Small intestine (tissue), 7 donors: Measurements from ENCODE around the gene PLXNA4. TPM values are rescaled to one million over a fixed set of nuclear protein-coding genes. Genes with fewer than 3 reads are reported as not detected.

Experiments
- DNase-seq, 2 donors: peaks; one replicate each; pipeline versions ENCODE4 v3.0.0 to v3.0.0-alpha.2; 2013
- FAIRE-seq: peaks from 2 replicates; lab custom pipeline; 2012; peaks lifted over from hg19 to GRCh38; lab: Jason Lieb, UNC
- H3K27ac ChIP-seq, 3 donors: one replicate each; pipeline ENCODE4 v1.5.1; 2013; ENCODE audit warnings: low read length in 2 of 3, mild to moderate bottlenecking in 2 of 3, control low read depth in 1 of 3, inconsistent platforms in 1 of 3, low read depth in 1 of 3, moderate library complexity in 1 of 3
- H3K27me3 ChIP-seq, 3 donors: one replicate each; pipeline ENCODE4 v1.6.1; 2013; ENCODE audit warnings: low read length in 3 of 3, inconsistent platforms in 1 of 3; ENCODE audit not compliant: control insufficient read depth in 3 of 3, insufficient read depth in 3 of 3
- H3K36me3 ChIP-seq, 3 donors: one replicate each; pipeline ENCODE4 v1.6.1; 2013; ENCODE audit warnings: low read length in 3 of 3, inconsistent platforms in 1 of 3, low read depth in 1 of 3, mild to moderate bottlenecking in 1 of 3, moderate library complexity in 1 of 3; ENCODE audit not compliant: control insufficient read depth in 3 of 3, insufficient read depth in 2 of 3
- H3K4me1 ChIP-seq, 3 donors: one replicate each; pipeline ENCODE4 v1.6.1; 2013; ENCODE audit warnings: low read length in 2 of 3, inconsistent platforms in 1 of 3, low read depth in 1 of 3, mild to moderate bottlenecking in 1 of 3, moderate library complexity in 1 of 3; ENCODE audit not compliant: control insufficient read depth in 3 of 3, insufficient read depth in 2 of 3
- H3K4me3 ChIP-seq, 3 donors: one replicate each; pipeline ENCODE4 v1.5.1; 2013; ENCODE audit warnings: low read length in 3 of 3, control low read depth in 1 of 3, inconsistent platforms in 1 of 3, low read depth in 1 of 3, mild to moderate bottlenecking in 1 of 3, moderate library complexity in 1 of 3
- H3K9me3 ChIP-seq, 2 donors: one replicate each; pipeline ENCODE4 v1.6.1; 2013; ENCODE audit warnings: low read depth in 1 of 2, low read length in 1 of 2; ENCODE audit not compliant: control insufficient read depth in 2 of 2, insufficient read depth in 1 of 2
- WGBS, 3 donors: extraction: QIAGEN DNeasy Blood & Tissue Kit; methylation state at CpG; one replicate each; pipeline ENCODE4 v1.1.7; 2013; 5-methylcytosine and 5-hydroxymethylcytosine counted together
- polyA plus RNA-seq, 4 donors: library from polyadenylated mRNA; stranded (reverse) in 3 of 4; unstranded in 1 of 4; fragments of 200-250 nt in 3 of 4; fragments of 120-200 nt in 1 of 4; gene quantifications; one replicate each; pipeline versions ENCODE4 v1.2.1 to v1.2.3, GENCODE V29; 2013
- donor health status: healthy with polysubstance abuse.
- donor health status: control.
- donor health status: control.
- donor health status: Bipolar disorder and iron deficiency.
- donor health status: healthy.

Gene PLXNA4
- polyA plus RNA-seq, 4 donors, result under 0.01 to 3.9 (median 1.2) TPM; not detected in 1

- Histone ChIP-seq H3K27me3 (no peaks in the 10 kb centered on the region), H3K9me3 (no peaks in the 10 kb centered on the region), H3K36me3 (peaks cover 0 to 6% (median 0%) of the 10 kb centered on the region in 3 donors), H3K4me3 (no peak overlapping the region), H3K4me1 (no peaks in the 10 kb centered on the region), H3K27ac (no peak overlapping the region)
- 78 to 87% (median 86%) methylated on average over 9 of the region's 9 CpGs for WGBS, 3 donors
- DNase-seq, result no peak
- no peak for FAIRE-seq
Measured at GRCh38 chr7:132145063-132145462, 431.2 kb downstream of the PLXNA4 start.

DNA sequence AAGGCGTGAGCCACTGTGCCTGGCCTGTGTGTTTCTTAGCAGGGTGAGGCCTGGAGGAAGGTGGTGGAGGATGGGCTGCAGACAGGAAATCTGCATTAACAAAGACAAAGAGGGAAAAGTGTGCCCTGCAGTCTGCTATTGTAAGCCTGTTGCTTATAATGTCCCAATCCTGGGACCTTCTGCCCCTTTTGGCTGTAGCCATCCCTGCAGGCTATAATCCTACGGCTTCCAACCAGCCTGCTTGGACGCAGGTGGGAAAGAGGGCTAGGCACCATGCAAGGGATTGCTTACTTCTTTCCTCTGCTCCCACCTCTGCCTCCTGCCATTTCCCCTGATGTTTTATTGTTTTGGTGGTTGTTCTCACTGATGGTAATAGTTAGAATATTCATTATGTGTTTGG lies 434.3 kb downstream of the PLXNA4 start:
- Histone ChIP-seq H3K27ac (no peak overlapping the region), H3K27me3 (no peaks in the 10 kb centered on the region), H3K4me1 (no peaks in the 10 kb centered on the region), H3K36me3 (peaks cover 0 to 9% (median 0%) of the 10 kb centered on the region in 3 donors), H3K4me3 (no peak overlapping the region), H3K9me3 (no peaks in the 10 kb centered on the region)
- FAIRE-seq, result no peak
- WGBS, 3 donors, result 86 to 93% (median 92%) methylated on average over 3 of the region's 3 CpGs
- no peak for DNase-seq

- H3K27me3 ChIP-seq, result peaks cover 0 to 1% (median 0%) of the 10 kb centered on the region in 3 donors
- WGBS, 3 donors, result 72 to 84% (median 81%) methylated on average over 3 of the region's 3 CpGs
- no peak overlapping the region for H3K27ac ChIP-seq
- H3K4me3 ChIP-seq, result no peak overlapping the region
- H3K36me3 ChIP-seq, result peaks cover 0 to 9% (median 0%) of the 10 kb centered on the region in 3 donors
- H3K4me1 ChIP-seq, result no peaks in the 10 kb centered on the region
- DNase-seq (no peak), FAIRE-seq (no peak)
- H3K9me3 ChIP-seq, result no peaks in the 10 kb centered on the region
Measured at GRCh38 chr7:132141109-132141508, 435.2 kb downstream of the PLXNA4 start.

DNA sequence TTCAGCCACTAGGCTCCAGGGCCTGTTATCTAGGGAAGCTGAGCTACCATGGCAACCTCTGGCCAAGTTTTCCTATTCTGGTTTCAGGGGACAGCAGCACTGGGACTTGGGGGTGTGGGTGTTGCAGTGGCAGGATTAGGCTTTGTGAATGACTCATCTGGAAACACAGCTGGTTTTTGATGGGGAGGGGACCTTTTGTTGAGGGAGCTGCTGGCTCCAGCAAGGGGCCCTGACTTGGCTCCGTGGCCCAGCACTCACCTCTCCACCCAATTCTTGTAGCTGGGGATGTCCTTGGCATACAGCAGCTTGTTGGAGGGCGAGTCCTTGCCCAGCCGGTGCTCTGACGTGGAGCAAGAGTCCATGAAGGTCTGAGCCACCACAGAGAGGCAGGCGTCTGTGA lies 435.9 kb downstream of the PLXNA4 start:
- H3K27ac ChIP-seq, result no peak overlapping the region
- H3K9me3 ChIP-seq, result no peaks in the 10 kb centered on the region
- no peaks in the 10 kb centered on the region for H3K4me1 ChIP-seq
- H3K27me3 ChIP-seq, result peaks cover 0 to 2% (median 0%) of the 10 kb centered on the region in 3 donors
- WGBS, 3 donors, result 81 to 90% (median 84%) methylated on average over 5 of the region's 5 CpGs
- FAIRE-seq (no peak), DNase-seq (no peak)
- peaks cover 0 to 9% (median 0%) of the 10 kb centered on the region in 3 donors for H3K36me3 ChIP-seq
- no peak overlapping the region for H3K4me3 ChIP-seq

DNA sequence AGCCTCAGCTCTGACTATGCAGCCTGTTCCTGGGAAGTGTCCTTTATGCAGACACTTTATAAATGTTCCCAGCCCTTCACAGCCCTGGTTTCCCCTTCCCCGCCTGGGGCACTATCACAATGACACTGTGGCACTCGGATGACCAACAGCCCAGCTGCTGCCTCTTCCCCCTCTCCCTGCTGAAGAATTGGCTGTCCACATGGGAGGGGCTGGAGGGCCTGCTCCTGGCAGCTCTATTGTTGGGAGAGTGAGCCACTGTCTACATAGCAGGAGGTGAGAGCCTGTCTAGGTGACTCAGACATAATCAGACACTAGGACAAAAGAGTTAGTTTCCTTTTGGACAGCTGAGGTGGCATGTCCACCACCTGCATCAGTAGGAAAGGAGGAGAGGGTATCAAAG lies 437.5 kb downstream of the PLXNA4 start:
- no peak for DNase-seq
- H3K9me3 ChIP-seq, result no peaks in the 10 kb centered on the region
- H3K4me1 ChIP-seq, result no peaks in the 10 kb centered on the region
- H3K27ac ChIP-seq, result no peak overlapping the region
- no peak overlapping the region for H3K4me3 ChIP-seq
- FAIRE-seq, result no peak
- peaks cover 0 to 6% (median 0%) of the 10 kb centered on the region in 3 donors for H3K36me3 ChIP-seq
- 76 to 97% (median 86%) methylated on average over 2 of the region's 2 CpGs for whole genome bisulfite sequencing, 3 donors
- peaks cover 0 to 2% (median 0%) of the 10 kb centered on the region in 3 donors for H3K27me3 ChIP-seq

DNA sequence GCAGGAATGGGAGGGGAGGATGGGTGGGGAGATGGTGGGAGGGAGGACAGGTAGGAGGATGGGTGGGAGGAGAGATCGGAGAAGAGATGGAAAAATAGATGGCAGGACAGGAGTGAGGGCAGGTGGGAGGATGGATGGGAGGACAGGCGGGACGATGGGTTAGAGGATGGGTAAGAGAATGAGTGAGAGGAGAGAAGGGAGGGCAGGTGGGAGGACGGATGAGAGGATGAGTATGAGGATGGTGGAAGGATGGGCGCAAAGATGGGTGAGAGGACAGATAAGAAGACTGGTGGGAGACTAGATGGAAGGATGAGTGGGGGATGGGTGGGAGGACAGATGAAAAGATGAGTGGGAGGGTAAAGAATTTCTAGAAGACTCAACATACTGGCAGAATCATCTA lies 438.6 kb downstream of the PLXNA4 start:
- WGBS, 3 donors, result 87 to 93% (median 92%) methylated on average over 5 of the region's 5 CpGs
- Histone ChIP-seq H3K27ac (no peak overlapping the region), H3K4me1 (no peaks in the 10 kb centered on the region), H3K4me3 (no peak overlapping the region), H3K9me3 (no peaks in the 10 kb centered on the region), H3K36me3 (peaks cover 0 to 8% (median 0%) of the 10 kb centered on the region in 3 donors), H3K27me3 (peaks cover 0 to 2% (median 0%) of the 10 kb centered on the region in 3 donors)
- DNase-seq (no peak), FAIRE-seq (no peak)

DNA sequence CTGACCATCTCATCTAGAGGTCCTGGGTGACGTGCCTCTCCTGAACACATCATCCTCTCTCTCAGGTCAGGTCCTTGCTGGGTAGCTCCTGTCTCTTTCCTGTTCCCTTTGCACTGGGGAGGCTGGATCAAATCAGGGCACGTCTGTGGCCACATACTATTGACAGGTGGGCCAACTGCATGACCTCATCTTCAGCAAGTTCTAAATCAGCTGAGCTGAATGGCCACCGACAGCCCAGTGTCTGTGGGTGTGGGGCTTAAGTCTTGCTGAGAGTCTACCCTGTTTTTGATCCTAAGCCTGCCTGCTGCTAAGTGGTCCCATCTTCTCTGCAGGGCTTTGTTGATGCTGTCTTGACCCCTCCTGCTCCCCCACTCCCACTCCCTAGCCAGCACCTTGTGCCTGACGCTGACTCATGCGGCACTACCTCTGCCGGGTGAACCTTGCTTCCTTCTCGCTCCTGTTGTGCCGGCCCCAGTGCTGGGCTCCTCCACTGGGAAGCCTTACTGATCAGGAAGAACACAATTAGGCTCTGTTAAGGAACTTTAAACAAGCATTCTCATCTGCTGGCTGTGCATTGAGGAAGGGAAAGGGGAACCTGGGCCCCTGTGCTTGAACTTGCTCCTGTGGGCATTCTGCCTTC lies 440.4 kb downstream of the PLXNA4 start:
- no peak for FAIRE-seq

DNA sequence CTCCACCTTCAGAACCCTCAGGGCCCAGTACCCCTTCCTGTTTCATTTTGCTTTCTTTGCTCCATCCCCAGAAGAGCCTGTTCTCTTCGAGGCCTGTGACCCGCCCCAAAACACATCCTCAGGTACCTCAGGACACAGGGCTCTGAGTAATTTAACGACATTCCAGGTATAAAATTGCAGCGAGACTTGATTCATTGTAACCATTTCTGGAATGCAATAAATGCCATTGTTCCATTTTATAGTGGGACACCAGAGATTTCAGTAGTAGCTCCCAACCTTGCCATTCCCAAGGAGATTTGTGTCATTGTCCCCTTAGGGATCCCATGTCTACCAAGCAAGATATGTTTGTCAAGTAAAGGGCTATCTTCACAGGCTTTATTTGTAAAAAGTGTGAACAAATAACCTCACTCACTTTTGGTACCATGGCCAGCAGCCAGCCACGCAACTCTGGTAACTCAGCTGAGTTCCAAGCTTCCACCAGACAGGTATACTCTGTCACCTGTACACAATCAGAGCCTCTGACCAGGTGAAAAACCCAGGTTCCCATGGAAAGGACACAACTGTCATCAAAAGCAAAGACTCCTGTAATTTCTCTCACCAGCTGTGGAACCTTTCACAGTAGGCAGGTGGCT lies 441.3 kb downstream of the PLXNA4 start:
- Histone ChIP-seq H3K9me3 (no peaks in the 10 kb centered on the region), H3K27ac (no peak overlapping the region), H3K4me3 (no peak overlapping the region), H3K4me1 (no peaks in the 10 kb centered on the region), H3K36me3 (peaks cover 0 to 8% (median 0%) of the 10 kb centered on the region in 3 donors), H3K27me3 (peaks cover 0 to 2% (median 0%) of the 10 kb centered on the region in 3 donors)
- DNase-seq (no peak), FAIRE-seq (no peak)
- 65 to 80% (median 66%) methylated on average over 5 of the region's 5 CpGs for WGBS, 3 donors

More for the DNA sequence above, 440.4 kb downstream of the PLXNA4 start:
- Histone ChIP-seq H3K27ac (no peak overlapping the region), H3K36me3 (peaks cover 0 to 12% (median 0%) of the 10 kb centered on the region in 3 donors), H3K4me3 (no peak overlapping the region), H3K9me3 (no peaks in the 10 kb centered on the region), H3K27me3 (peaks cover 0 to 2% (median 0%) of the 10 kb centered on the region in 3 donors), H3K4me1 (no peaks in the 10 kb centered on the region)
- DNase-seq, result peak in 1 of 2 donors; percentile 44
- WGBS, 3 donors, result 24 to 58% (median 42%) methylated on average over 8 of the region's 8 CpGs
